IMR-90 (cell line): ENCODE measurements around the gene SPI1.

Experiments
- BHLHE40 ChIP-seq: fragments of 150-350 bp; IDR thresholded peaks from 2 replicates; pipeline ENCODE4 v1.6.1; 2016; ENCODE audit warnings: mild to moderate bottlenecking, low read depth, low read length
- CEBPB ChIP-seq: IDR thresholded peaks from 2 replicates; pipeline ENCODE4 v1.6.1; 2012; ENCODE audit warnings: low read depth, low read length, improper control_type of control experiment
- FOS ChIP-seq: fragments of 150-350 bp; IDR thresholded peaks from 2 replicates; pipeline ENCODE4 v1.6.1; 2016; ENCODE audit warnings: low read depth, low read length
- POLR2A ChIP-seq: IDR thresholded peaks from 2 replicates; pipeline ENCODE4 v1.6.1; 2012; ENCODE audit warnings: mild to moderate bottlenecking, low read depth, low read length
- RAD21 ChIP-seq: IDR thresholded peaks from 2 replicates; pipeline ENCODE4 v1.6.1; 2012; ENCODE audit warnings: low read length, improper control_type of control experiment
- RCOR1 ChIP-seq: IDR thresholded peaks from 2 replicates; pipeline ENCODE4 v1.6.1; 2012; ENCODE audit warnings: mild to moderate bottlenecking, low read length, improper control_type of control experiment; ENCODE audit not compliant: insufficient replicate concordance
- SMC3 ChIP-seq: fragments of 150-350 bp; IDR thresholded peaks from 2 replicates; pipeline ENCODE4 v1.6.1; 2016; ENCODE audit warnings: low read depth, mild to moderate bottlenecking, antibody characterized with exemption, low read length, moderate library complexity
- TF ChIP-seq, protein P1 (sequence below): conservative IDR thresholded peaks from 2 replicates; pipeline ENCODE4 v1.5.1; 2012; ENCODE audit warnings: mild to moderate bottlenecking, low read depth, low read length, improper control_type of control experiment

DNA sequence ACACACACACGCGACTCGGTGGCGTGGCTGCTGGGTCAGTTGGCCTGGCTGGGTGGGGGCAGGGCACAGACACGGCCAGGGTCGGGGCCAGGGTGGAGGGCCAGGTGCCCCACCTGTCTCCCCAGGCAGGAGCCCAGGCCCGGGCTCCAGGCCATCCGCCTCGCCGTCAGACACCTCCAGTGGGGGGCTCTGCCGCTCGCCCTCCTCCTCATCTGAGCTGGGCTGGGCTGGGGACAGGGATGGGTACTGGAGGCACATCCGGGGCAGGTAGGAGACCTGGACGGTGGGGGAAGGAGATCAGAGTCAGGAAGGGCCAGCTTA is 19.7 kb downstream of the SPI1 start:
- TF ChIP-seq, protein P1, sequence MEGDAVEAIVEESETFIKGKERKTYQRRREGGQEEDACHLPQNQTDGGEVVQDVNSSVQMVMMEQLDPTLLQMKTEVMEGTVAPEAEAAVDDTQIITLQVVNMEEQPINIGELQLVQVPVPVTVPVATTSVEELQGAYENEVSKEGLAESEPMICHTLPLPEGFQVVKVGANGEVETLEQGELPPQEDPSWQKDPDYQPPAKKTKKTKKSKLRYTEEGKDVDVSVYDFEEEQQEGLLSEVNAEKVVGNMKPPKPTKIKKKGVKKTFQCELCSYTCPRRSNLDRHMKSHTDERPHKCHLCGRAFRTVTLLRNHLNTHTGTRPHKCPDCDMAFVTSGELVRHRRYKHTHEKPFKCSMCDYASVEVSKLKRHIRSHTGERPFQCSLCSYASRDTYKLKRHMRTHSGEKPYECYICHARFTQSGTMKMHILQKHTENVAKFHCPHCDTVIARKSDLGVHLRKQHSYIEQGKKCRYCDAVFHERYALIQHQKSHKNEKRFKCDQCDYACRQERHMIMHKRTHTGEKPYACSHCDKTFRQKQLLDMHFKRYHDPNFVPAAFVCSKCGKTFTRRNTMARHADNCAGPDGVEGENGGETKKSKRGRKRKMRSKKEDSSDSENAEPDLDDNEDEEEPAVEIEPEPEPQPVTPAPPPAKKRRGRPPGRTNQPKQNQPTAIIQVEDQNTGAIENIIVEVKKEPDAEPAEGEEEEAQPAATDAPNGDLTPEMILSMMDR = no peak
- TF ChIP-seq FOS (no peak), POLR2A (no peak), RAD21 (no peak), RCOR1 (no peak), BHLHE40 (no peak), CEBPB (no peak), SMC3 (no peak)
